Skeletal muscle tissue (tissue), 4 donors: ENCODE data around the gene HUNK. TPM values are rescaled to one million over a fixed set of nuclear protein-coding genes. Genes with fewer than 3 reads are reported as not detected.

Source experiments
- H3K27ac ChIP-seq: one replicate; pipeline ENCODE4 v1.7.0; 2013; ENCODE audit warnings: mild to moderate bottlenecking, low read depth, low read length, inconsistent platforms
- H3K27me3 ChIP-seq, 3 donors: one replicate each; pipeline ENCODE4 v1.7.0; 2013; ENCODE audit warnings: low read length in 3 of 3; ENCODE audit not compliant: control insufficient read depth in 3 of 3, insufficient read depth in 3 of 3
- H3K36me3 ChIP-seq, 3 donors: one replicate each; pipeline ENCODE4 v1.7.0; 2013; ENCODE audit warnings: low read length in 3 of 3; ENCODE audit not compliant: control insufficient read depth in 3 of 3, insufficient read depth in 3 of 3
- H3K4me1 ChIP-seq, 3 donors: one replicate each; pipeline ENCODE4 v1.7.0; 2013; ENCODE audit warnings: low read length in 3 of 3, mild to moderate bottlenecking in 3 of 3; ENCODE audit not compliant: control insufficient read depth in 3 of 3, insufficient read depth in 3 of 3
- H3K4me3 ChIP-seq, 3 donors: one replicate each; pipeline ENCODE4 v1.7.0; 2013; ENCODE audit warnings: low read length in 3 of 3
- H3K9ac ChIP-seq, 3 donors: one replicate each; pipeline ENCODE4 v1.7.0; 2013; ENCODE audit warnings: low read length in 3 of 3, mild to moderate bottlenecking in 3 of 3, moderate library complexity in 2 of 3, low read depth in 1 of 3
- H3K9me3 ChIP-seq, 3 donors: one replicate each; pipeline ENCODE4 v1.7.0; 2013; ENCODE audit warnings: low read length in 3 of 3; ENCODE audit not compliant: control insufficient read depth in 3 of 3
- total RNA-seq: library from RNA; depleted of rRNA; stranded (reverse); fragments of >200 nt; gene quantifications from one replicate; pipeline ENCODE4 v1.2.3, GENCODE V29; 2014
- donor health status: Osteomylitis.

Gene HUNK
- total RNA-seq, 1 donor from 2014 or later, result 3.1 TPM

- Histone ChIP-seq H3K27ac (no peak overlapping the region), H3K9ac (no peak overlapping the region), H3K36me3 (no peaks in the 10 kb centered on the region), H3K4me1 (no peaks in the 10 kb centered on the region), H3K27me3 (no peaks in the 10 kb centered on the region), H3K4me3 (no peak overlapping the region), H3K9me3 (no peaks in the 10 kb centered on the region)
Measured at GRCh38 chr21:31964692-31965091, 91.9 kb downstream of the HUNK start.

GRCh38 chr21:31967334-31967733 is 94.5 kb downstream of the HUNK start:
- H3K4me3 ChIP-seq, result no peak overlapping the region
- no peak overlapping the region for H3K27ac ChIP-seq
- no peak overlapping the region for H3K9ac ChIP-seq
- H3K36me3 ChIP-seq, result no peaks in the 10 kb centered on the region
- no peaks in the 10 kb centered on the region for H3K9me3 ChIP-seq
- H3K4me1 ChIP-seq, result no peaks in the 10 kb centered on the region
- H3K27me3 ChIP-seq, result no peaks in the 10 kb centered on the region

GRCh38 chr21:31972622-31973021 is 99.8 kb downstream of the HUNK start:
- no peak overlapping the region for H3K27ac ChIP-seq
- H3K4me3 ChIP-seq, result no peak overlapping the region
- H3K4me1 ChIP-seq, result no peaks in the 10 kb centered on the region
- H3K27me3 ChIP-seq, result no peaks in the 10 kb centered on the region
- H3K36me3 ChIP-seq, result no peaks in the 10 kb centered on the region
- H3K9ac ChIP-seq, result no peak overlapping the region
- no peaks in the 10 kb centered on the region for H3K9me3 ChIP-seq

- H3K27me3 ChIP-seq, result no peaks in the 10 kb centered on the region
- no peak overlapping the region for H3K27ac ChIP-seq
- H3K4me1 ChIP-seq, result no peaks in the 10 kb centered on the region
- no peaks in the 10 kb centered on the region for H3K9me3 ChIP-seq
- no peak overlapping the region for H3K9ac ChIP-seq
- no peak overlapping the region for H3K4me3 ChIP-seq
- H3K36me3 ChIP-seq, result no peaks in the 10 kb centered on the region
Measured at GRCh38 chr21:31973402-31973944, 100.7 kb downstream of the HUNK start.

GRCh38 chr21:31974454-31974985 is 101.7 kb downstream of the HUNK start:
- H3K27me3 ChIP-seq, result no peaks in the 10 kb centered on the region
- no peaks in the 10 kb centered on the region for H3K9me3 ChIP-seq
- H3K4me3 ChIP-seq, result no peak overlapping the region
- no peak overlapping the region for H3K27ac ChIP-seq
- no peaks in the 10 kb centered on the region for H3K4me1 ChIP-seq
- H3K36me3 ChIP-seq, result no peaks in the 10 kb centered on the region
- no peak overlapping the region for H3K9ac ChIP-seq

- no peak overlapping the region for H3K4me3 ChIP-seq
- H3K27ac ChIP-seq, result no peak overlapping the region
- H3K36me3 ChIP-seq, result no peaks in the 10 kb centered on the region
- no peaks in the 10 kb centered on the region for H3K27me3 ChIP-seq
- H3K9me3 ChIP-seq, result no peaks in the 10 kb centered on the region
- no peaks in the 10 kb centered on the region for H3K4me1 ChIP-seq
- no peak overlapping the region for H3K9ac ChIP-seq
Measured at GRCh38 chr21:31975491-31975890, 102.7 kb downstream of the HUNK start.

- H3K27ac ChIP-seq, result no peak overlapping the region
- no peaks in the 10 kb centered on the region for H3K4me1 ChIP-seq
- no peaks in the 10 kb centered on the region for H3K27me3 ChIP-seq
- H3K9ac ChIP-seq, result no peak overlapping the region
- H3K36me3 ChIP-seq, result no peaks in the 10 kb centered on the region
- no peaks in the 10 kb centered on the region for H3K9me3 ChIP-seq
- no peak overlapping the region for H3K4me3 ChIP-seq
Measured at GRCh38 chr21:31977816-31978215, 105.0 kb downstream of the HUNK start.

- no peak overlapping the region for H3K27ac ChIP-seq
Measured at GRCh38 chr21:31983120-31983519, 110.3 kb downstream of the HUNK start.

GRCh38 chr21:31983554-31983953 is 110.7 kb downstream of the HUNK start:
- H3K4me3 ChIP-seq, result no peak overlapping the region
- H3K36me3 ChIP-seq, result no peaks in the 10 kb centered on the region
- no peaks in the 10 kb centered on the region for H3K27me3 ChIP-seq
- H3K9ac ChIP-seq, result no peak overlapping the region
- H3K9me3 ChIP-seq, result no peaks in the 10 kb centered on the region
- no peaks in the 10 kb centered on the region for H3K4me1 ChIP-seq
- no peak overlapping the region for H3K27ac ChIP-seq

More at GRCh38 chr21:31983120-31983519, 110.3 kb downstream of the HUNK start:
- H3K4me3 ChIP-seq, result no peak overlapping the region
- H3K9ac ChIP-seq, result no peak overlapping the region
- no peaks in the 10 kb centered on the region for H3K36me3 ChIP-seq
- H3K27me3 ChIP-seq, result no peaks in the 10 kb centered on the region
- no peaks in the 10 kb centered on the region for H3K4me1 ChIP-seq
- H3K9me3 ChIP-seq, result no peaks in the 10 kb centered on the region

GRCh38 chr21:31985398-31985797 is 112.6 kb downstream of the HUNK start:
- no peaks in the 10 kb centered on the region for H3K27me3 ChIP-seq
- no peak overlapping the region for H3K27ac ChIP-seq
- no peaks in the 10 kb centered on the region for H3K4me1 ChIP-seq
- no peaks in the 10 kb centered on the region for H3K9me3 ChIP-seq
- no peak overlapping the region for H3K4me3 ChIP-seq
- H3K36me3 ChIP-seq, result no peaks in the 10 kb centered on the region
- no peak overlapping the region for H3K9ac ChIP-seq
